ENCODE measurements around the gene KANSL3. TPM values are rescaled to one million over a fixed set of nuclear protein-coding genes. Genes with fewer than 3 reads are reported as not detected.

Gene KANSL3
- total and polyA plus RNA-seq, 2 donors (not counting 1 experiment from before 2014, with no cell fraction given), result 15.9 to 36.5 TPM

DNA sequence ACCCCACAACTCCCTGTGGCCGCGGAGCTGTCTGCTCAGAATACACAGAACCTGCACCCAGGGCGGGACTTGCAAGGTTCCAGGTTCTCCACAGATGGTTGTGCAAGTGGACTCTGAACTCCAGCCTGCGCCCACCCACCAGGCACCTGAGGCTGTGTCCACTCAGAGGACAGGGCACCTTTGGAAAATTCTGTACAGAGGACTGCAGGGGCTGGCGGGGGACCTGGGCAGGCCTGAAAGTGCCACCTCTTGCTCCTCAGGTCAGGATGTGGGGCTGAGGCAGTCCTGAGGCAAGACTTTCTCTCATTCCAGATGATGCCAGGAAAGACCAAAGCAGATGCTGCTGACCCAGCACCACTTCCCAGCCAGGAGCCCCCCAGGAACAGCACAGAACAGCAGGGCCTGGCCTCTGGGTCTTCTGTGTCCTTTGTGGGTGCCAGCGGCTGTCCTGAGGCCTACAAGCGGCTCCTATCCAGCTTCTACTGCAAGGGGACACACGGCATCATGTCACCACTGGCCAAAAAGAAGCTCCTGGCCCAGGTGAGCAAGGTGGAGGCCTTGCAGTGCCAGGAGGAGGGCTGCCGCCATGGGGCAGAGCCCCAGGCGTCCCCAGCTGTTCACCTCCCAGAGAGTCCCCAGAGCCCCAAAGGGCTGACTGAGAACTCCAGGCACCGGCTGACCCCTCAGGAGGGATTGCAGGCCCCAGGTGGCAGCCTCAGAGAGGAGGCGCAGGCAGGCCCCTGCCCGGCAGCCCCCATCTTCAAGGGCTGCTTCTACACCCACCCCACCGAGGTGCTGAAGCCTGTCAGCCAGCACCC lies 87.1 kb downstream of the KANSL3 start:
- DNase-seq (ENCODE audit: low read depth in 2 of 2), result no peak
- Histone ChIP-seq H3K9me3 (ENCODE audit: control insufficient read depth, insufficient read depth, low read depth, low read length) (no peaks in the 10 kb centered on the region), H3K9ac (ENCODE audit: insufficient read depth, low read length) (no peak overlapping the region), H3K79me2 (ENCODE audit: control insufficient read depth, insufficient read depth, low read length) (no peaks in the 10 kb centered on the region), H3K27me3 (ENCODE audit: control insufficient read depth, insufficient read depth, low read length) (no peaks in the 10 kb centered on the region), H3K36me3 (ENCODE audit: control insufficient read depth, insufficient read depth, low read length) (peaks cover 4% of the 10 kb centered on the region), H4K20me1 (ENCODE audit: control insufficient read depth, extremely low read depth, insufficient read depth, low read length) (no peaks in the 10 kb centered on the region), H3K4me1 (ENCODE audit: control insufficient read depth, extremely low read depth, insufficient read depth, low read length) (no peaks in the 10 kb centered on the region), H2AFZ (ENCODE audit: low read length) (no peak overlapping the region), H3K4me3 (replicated peaks in 1 of 4; ENCODE audit: control extremely low read depth in 1 of 4, insufficient read depth in 1 of 4, low read depth in 3 of 4, low read length in 4 of 4) (no peak overlapping the region), H3K27ac (ENCODE audit: insufficient read depth, low read length) (no peak overlapping the region), H3K4me2 (ENCODE audit: extremely low read depth, insufficient read depth, low read length) (no peak overlapping the region)
- no peak for TF ChIP-seq CTCF (conservative IDR thresholded peaks at IDR 0.05 in 1 of 2, IDR thresholded peaks at IDR 0.05 in 1 of 2; ENCODE audit: low read depth in 1 of 2, low read length in 2 of 2)
- no peak for TF ChIP-seq EZH2 (IDR thresholded peaks at IDR 0.05; ENCODE audit: low read length, missing control alignments)

- H3K27me3 ChIP-seq (ENCODE audit: control insufficient read depth, insufficient read depth, low read length), result no peaks in the 10 kb centered on the region
- H3K9ac ChIP-seq (ENCODE audit: insufficient read depth, low read length), result no peak overlapping the region
- no peak overlapping the region for H3K4me2 ChIP-seq (ENCODE audit: extremely low read depth, insufficient read depth, low read length)
- no peaks in the 10 kb centered on the region for H3K4me1 ChIP-seq (ENCODE audit: control insufficient read depth, extremely low read depth, insufficient read depth, low read length)
- no peak for DNase-seq (ENCODE audit: low read depth in 2 of 2)
- H3K79me2 ChIP-seq (ENCODE audit: control insufficient read depth, insufficient read depth, low read length), result no peaks in the 10 kb centered on the region
- no peak overlapping the region for H2AFZ ChIP-seq (ENCODE audit: low read length)
- H3K4me3 ChIP-seq (replicated peaks in 1 of 4; ENCODE audit: control extremely low read depth in 1 of 4, insufficient read depth in 1 of 4, low read depth in 3 of 4, low read length in 4 of 4), result no peak overlapping the region
- H4K20me1 ChIP-seq (ENCODE audit: control insufficient read depth, extremely low read depth, insufficient read depth, low read length), result no peaks in the 10 kb centered on the region
- TF ChIP-seq CTCF (conservative IDR thresholded peaks at IDR 0.05 in 1 of 2, IDR thresholded peaks at IDR 0.05 in 1 of 2; ENCODE audit: low read depth in 1 of 2, low read length in 2 of 2), result no peak
- no peak for TF ChIP-seq EZH2 (IDR thresholded peaks at IDR 0.05; ENCODE audit: low read length, missing control alignments)
- H3K9me3 ChIP-seq (ENCODE audit: control insufficient read depth, insufficient read depth, low read depth, low read length), result no peaks in the 10 kb centered on the region
- no peak overlapping the region for H3K27ac ChIP-seq (ENCODE audit: insufficient read depth, low read length)
- peaks cover 4% of the 10 kb centered on the region for H3K36me3 ChIP-seq (ENCODE audit: control insufficient read depth, insufficient read depth, low read length)
These were observed 87.9 kb downstream of the KANSL3 start for GRCh38 chr2:96549967-96550786.

DNA sequence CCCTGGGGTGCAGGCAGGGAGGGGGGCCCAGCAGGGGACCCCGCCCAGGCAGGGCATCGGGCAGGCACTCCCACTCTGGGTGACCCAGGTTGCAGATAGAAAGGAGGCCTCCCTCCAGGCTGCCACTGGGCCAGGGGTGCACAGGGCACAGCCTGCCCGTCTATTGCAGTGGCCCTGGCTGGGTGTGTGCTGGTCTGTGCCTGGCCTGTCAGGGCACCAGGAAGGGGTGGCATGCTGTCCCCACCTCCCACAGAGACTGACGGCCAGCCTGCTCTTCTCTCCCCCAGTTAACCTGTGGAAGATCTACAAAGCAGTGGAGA lies 88.7 kb downstream of the KANSL3 start:
- no peak for DNase-seq (ENCODE audit: low read depth in 2 of 2)
- Histone ChIP-seq H3K4me1 (ENCODE audit: control insufficient read depth, extremely low read depth, insufficient read depth, low read length) (no peaks in the 10 kb centered on the region), H2AFZ (ENCODE audit: low read length) (no peak overlapping the region), H3K9me3 (ENCODE audit: control insufficient read depth, insufficient read depth, low read depth, low read length) (no peaks in the 10 kb centered on the region), H3K9ac (ENCODE audit: insufficient read depth, low read length) (no peak overlapping the region), H3K4me3 (replicated peaks in 1 of 4; ENCODE audit: control extremely low read depth in 1 of 4, insufficient read depth in 1 of 4, low read depth in 3 of 4, low read length in 4 of 4) (no peak overlapping the region), H3K36me3 (ENCODE audit: control insufficient read depth, insufficient read depth, low read length) (peaks cover 4% of the 10 kb centered on the region), H3K27ac (ENCODE audit: insufficient read depth, low read length) (no peak overlapping the region), H3K79me2 (ENCODE audit: control insufficient read depth, insufficient read depth, low read length) (no peaks in the 10 kb centered on the region), H3K27me3 (ENCODE audit: control insufficient read depth, insufficient read depth, low read length) (no peaks in the 10 kb centered on the region), H4K20me1 (ENCODE audit: control insufficient read depth, extremely low read depth, insufficient read depth, low read length) (no peaks in the 10 kb centered on the region), H3K4me2 (ENCODE audit: extremely low read depth, insufficient read depth, low read length) (no peak overlapping the region)
- TF ChIP-seq EZH2 (IDR thresholded peaks at IDR 0.05; ENCODE audit: low read length, missing control alignments), result no peak
- TF ChIP-seq CTCF (conservative IDR thresholded peaks at IDR 0.05 in 1 of 2, IDR thresholded peaks at IDR 0.05 in 1 of 2; ENCODE audit: low read depth in 1 of 2, low read length in 2 of 2), result no peak

Data from fibroblast of lung (primary cell).